NCI-H2227 (cell line): ENCODE measurements around the gene MAMLD1.

ENCODE experiments used
- DNase-seq: peaks from one replicate; lab custom pipeline; 2025; ENCODE audit not compliant: unreplicated experiment; lab: John Stamatoyannopoulos, UW

Gene MAMLD1

DNA sequence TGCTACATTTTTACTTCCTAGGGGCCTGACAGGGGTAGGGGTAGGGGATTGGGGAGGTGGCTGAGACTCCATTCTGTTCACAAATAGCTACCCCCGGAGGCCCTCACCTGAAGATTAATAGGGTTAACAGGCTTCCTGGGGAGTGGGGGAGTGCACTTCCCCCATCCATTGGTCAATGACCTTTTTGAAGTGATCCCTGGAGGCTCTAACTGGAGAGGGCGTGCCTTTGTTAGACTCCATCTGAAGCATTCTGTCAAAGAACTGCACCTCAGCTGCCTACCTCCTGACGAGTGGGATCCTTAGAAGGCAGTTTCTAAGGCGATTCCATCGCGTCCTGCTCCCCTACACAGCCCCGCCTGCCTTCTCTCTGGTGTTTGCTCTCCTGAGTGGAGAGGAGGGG is 195.3 kb downstream of the MAMLD1 start:
- DNase-seq = no peak
